GM23338 (cell line): ENCODE results near the gene FXYD6.

Experiments used
- CTCF ChIP-seq, 2 experiments: fragments of 200-600 bp in 1 of 2; sonication (generic) in 1 of 2; conservative IDR thresholded peaks; 2 replicates each; pipeline versions ENCODE4 v1.5.1 to v1.6.1; 2016 to 2017; ENCODE audit warnings: antibody characterized with exemption in 2 of 2, low read depth in 2 of 2, mild to moderate bottlenecking in 2 of 2, moderate library complexity in 1 of 2
- EZH2 ChIP-seq: fragments of 200-600 bp; sonication (generic); IDR thresholded peaks from one replicate; pipeline ENCODE4 v1.8.0; 2017; ENCODE audit warnings: antibody characterized with exemption, mild to moderate bottlenecking, low read depth; ENCODE audit not compliant: unreplicated experiment
- EZH2phosphoT487 ChIP-seq: fragments of 200-600 bp; sonication (generic); IDR thresholded peaks from one replicate; pipeline ENCODE4 v1.8.1; 2018; ENCODE audit warnings: antibody characterized with exemption; ENCODE audit not compliant: unreplicated experiment
- REST ChIP-seq: IDR thresholded peaks from one replicate; pipeline ENCODE4 v1.6.1; 2018; ENCODE audit warnings: antibody characterized with exemption; ENCODE audit not compliant: unreplicated experiment

- TF ChIP-seq CTCF (conservative IDR thresholded peaks at IDR 0.05; ENCODE audit: low read depth in 2 of 2) (no peak), REST (no peak), EZH2phosphoT487 (no peak), EZH2 (no peak)
These were observed 47.7 kb downstream of the FXYD6 start for GRCh38 chr11:117828611-117829368.
